HG03469 (cell line): ENCODE results near the gene RPLP2.

Experiments
- ATAC-seq: cut with Tn5 transposase; IDR thresholded peaks from one replicate; pipeline ENCODE4 v1.9.1; 2021; ENCODE audit warnings: mild to moderate bottlenecking, moderate library complexity, moderate number of reproducible peaks; ENCODE audit not compliant: unreplicated experiment

The RPLP2 gene

DNA sequence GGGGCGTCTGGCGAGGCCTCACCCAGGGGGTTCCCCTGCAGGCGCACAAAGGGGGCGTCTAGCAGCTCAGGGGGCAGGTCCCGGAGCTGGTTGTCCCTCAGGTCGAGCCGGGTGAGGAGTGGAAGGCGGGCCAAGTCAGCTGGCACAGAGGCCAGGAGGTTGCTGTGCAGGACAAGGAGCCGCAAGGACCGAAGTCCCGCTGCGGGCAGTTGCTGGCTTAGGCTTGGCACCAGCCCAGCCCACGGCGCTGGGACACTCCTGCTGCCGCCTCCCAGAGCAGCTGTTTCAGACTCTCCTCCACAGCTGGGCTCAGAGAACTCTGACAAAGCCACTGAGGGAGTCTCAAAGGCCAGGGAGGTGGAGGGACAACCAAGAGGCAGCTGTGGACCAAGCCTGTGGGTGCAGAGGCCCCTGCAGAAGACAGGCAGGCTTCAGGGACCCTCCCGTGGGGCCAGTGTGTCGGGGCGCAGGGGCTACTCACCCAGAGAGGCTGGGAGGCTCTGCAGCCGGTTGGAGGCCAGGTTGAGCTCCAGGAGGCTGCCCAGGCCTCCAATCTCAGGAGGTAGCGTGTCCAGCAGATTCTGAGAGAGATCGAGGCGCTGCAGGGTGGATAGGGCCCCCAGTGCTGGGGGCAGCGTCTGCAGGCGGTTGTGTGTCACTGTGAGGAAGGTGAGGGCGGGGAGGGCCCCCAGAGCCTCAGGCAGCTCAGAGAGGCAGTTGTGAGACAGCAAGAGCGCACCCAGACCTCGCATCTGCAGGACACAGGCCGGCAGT lies 6.9 kb upstream of the RPLP2 start:
- ATAC-seq: no peak

DNA sequence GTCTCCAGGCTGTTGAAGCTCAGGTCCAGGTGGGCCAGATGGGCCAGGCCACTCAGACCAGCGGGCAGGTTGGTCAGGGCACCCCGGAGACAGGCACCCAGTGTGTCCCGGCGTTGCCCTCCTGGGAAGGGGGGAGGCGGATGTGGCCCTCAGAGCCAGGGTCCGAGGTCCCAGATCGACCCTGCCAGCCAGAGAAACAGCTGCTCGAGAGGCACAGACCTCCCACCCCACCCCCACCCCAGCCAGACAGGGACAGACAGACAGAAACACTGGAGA lies 6.4 kb upstream of the RPLP2 start:
- ATAC-seq: no peak

DNA sequence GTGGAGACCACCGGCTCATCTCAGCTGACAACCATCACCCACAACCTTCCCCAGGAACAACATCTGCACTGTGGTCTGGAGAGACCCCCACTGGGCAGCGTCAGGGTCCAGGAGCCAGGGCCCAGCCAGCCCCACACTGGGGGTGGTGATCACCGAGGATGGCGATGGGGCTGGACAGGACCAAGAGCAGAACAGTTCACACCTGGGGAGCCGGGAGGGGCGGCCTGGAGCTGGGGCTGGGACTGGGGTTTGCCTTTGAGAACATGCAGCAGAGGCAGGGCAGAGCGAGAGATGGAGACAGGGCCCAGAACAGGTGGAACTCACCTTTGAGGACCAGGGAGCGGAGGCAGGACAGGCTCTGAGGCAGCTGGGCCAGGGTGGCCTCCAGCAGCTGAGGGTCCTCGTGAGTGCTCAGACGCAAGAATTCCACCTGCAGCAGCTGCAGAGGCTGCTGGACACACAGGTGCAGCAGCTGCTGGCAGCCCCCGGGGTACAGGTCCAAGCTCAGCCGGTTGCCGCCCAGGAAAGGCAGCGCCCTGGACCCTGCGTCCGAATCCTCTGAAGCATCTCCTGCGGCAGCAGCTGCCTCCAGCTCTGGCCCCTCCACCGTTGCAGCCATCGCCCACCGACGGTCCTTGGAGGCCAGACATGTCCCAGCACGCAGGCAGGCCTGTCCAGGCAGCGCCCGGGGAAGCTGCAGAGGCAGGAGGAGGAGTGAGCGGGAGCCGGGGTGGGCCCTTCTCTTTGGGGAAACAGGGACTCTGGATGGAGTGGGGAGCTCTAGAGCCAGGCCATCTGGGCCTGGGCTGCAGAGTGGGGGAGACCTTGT lies 5.8 kb upstream of the RPLP2 start:
- no peak for ATAC-seq

DNA sequence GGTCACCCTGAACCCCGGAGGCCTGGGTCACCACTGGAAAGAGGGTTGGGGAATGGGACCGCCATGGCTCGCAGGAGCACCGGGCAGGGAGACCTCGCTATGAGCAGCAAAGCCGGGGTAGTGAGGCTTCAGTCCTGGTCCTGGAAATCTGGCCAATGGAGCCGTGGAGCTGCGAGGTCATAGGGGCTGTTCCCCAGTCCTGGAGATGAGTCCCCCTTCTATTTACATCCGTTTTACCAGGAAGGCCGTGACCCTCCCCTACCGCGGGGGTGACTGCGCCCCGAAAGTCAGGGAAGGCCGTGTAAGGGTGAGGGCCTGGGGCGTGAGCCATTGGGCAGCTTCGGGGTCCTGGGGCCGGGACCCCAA lies 5.2 kb upstream of the RPLP2 start:
- no peak for ATAC-seq

DNA sequence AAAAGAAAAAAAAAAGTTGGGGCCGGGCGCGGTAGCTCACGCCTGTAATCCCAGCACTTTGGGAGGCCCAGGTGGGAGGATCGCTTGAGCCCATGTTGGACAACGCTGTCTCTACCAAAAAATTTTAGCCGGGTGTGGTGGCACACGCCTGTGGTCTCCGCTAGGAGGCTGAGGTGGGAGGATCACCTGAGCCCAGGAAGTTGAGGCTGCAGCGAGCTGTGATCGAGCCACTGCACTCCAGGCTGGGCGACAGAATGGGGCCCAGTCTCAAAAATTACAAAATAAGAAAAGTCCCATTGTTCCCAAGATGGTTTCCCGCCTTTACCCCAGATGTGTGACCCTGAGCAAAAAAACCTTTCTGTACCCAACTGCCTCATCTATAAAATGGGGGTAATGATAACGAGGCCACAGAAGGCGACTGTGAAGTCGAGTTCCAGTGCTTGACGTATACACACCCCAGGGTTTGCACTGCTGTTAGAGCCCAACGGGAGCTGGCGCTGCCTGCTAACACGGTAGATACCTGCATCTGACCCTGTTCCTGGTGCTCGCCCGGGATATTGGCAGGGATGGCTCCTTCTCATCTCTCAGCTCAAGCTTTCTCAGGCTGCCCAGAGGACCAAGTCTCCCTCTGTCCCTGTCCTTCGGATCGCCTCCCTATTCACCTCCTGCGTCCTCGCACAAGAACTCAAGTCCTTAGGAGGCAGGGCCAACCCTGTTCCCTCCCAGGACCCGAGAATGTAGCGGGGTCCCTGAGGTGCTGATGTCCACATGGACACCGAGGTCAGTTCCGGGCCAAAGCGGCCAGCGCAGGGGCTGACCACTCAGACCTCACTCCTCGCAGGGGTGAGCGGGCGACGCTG lies 1.1 kb upstream of the RPLP2 start:
- ATAC-seq: no peak

DNA sequence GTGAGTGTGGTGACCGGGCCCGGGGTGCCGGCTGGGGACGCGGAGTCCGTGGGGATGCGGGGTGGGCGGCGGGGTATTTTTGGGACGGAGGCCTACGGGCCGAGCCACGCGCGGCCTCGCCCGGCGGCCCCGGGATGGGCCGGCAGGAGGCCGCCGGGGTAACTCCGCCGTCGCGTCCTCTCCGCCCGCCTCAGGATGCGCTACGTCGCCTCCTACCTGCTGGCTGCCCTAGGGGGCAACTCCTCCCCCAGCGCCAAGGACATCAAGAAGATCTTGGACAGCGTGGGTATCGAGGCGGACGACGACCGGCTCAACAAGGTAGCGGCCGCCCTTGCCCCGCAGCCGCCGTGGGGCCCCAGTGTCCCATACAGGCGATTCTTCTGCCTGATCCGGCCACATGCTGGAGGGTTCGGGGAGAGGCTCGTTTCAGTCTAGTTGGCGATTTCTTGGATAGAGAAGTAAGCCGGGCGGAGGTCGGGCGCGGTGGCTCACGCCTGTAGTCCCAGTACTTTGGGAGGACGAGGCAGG lies 337 bp downstream of the RPLP2 start:
- ATAC-seq: no peak

DNA sequence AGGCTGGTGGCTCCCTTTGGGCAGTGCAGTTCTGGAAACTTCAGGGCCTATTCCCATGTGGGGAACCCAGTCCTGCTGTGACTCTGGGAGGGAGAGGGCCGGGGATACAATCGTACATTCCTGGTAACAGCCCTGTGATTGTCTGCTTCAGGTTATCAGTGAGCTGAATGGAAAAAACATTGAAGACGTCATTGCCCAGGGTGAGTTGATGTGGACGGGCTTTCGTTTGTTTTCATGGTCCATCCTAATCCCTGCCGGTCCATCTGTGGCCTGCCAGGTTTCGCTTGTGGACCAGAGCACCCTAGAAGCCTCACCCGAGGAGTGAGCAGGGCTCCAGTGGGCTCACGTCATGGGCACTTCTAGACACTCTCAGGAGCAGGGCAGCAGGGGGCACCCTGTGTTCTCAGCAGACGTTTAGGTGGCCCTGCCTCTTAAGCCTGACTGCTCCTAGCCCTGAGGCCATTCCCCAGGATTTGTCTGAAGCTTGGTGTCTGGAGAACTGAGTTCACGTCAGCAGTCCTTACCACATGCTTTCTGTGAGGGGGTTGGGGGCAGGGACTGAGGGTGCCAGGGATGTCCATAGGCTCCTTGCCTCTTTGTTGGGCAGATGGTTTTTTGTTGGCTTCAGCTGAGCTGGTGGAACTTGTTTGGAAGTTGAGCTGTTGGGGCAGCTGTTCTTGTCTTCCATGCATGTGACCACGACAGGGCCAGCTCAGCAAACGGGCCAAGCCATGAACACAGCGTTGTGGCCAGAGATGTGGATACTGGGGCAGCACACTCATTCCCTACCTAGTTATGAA lies 1.9 kb downstream of the RPLP2 start:
- no peak for ATAC-seq

DNA sequence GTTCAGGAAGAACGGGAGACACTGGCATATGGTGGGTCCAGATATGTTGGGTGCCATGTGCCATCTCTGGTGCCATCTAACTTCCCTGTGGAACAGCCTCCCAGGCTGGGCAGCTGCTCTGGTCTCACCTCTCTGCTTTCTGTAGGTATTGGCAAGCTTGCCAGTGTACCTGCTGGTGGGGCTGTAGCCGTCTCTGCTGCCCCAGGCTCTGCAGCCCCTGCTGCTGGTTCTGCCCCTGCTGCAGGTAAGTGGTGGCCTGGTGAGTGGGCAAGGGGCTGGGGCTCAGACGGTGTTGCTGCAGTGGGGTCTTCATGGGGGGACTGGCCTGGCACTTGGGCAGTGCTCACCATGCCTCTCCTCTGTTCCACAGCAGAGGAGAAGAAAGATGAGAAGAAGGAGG lies 2.6 kb downstream of the RPLP2 start:
- no peak for ATAC-seq

DNA sequence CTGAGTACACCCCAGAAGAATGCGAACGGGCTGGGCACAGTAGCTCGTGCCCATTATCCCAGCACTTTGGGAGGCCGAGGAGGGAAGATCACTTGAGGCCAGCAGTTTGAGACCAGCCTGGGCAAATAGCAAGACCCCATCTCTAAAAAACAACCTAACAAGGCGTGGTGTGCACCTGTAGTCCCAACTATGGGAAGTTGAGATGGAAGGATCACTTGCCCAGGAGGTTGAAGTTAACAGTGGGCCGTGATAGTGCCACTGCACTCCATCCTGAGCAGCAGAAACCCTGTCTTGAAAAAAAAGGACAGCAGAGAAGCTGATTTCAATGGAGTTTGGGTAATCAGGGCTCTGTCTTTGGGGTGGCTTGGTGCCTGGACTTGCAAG lies 3.3 kb downstream of the RPLP2 start:
- no peak for ATAC-seq

DNA sequence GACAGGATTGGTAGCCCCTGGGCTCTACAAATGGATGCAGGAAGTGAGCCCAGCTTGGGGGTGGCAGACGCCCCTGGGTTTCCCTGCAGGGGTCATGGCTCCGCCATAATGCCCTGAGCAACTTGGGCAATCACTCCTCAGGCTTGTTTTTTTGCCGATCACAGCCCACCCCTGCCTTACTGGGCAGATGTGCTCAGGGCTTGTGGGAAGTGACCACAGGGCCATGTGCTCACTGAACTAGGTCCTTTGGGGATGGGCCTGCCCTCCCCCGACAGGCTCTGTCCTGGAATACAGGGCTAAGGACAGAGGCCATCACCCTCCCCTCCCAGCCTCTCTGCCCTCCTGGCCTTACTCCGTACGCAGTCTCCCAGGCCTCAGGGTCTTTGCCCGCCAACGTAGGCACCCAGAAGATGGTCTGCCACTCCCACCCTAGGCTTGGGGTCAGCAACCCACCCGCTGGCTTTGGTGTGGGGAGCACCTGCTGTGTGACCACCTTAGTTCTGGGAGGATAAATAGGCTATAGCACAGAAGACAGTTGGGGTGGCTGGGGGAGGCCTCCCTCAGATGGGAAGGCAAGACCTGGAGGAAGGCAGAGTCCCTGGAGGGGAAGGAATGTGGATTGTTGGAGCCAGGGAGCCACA lies 3.8 kb downstream of the RPLP2 start:
- no peak for ATAC-seq

DNA sequence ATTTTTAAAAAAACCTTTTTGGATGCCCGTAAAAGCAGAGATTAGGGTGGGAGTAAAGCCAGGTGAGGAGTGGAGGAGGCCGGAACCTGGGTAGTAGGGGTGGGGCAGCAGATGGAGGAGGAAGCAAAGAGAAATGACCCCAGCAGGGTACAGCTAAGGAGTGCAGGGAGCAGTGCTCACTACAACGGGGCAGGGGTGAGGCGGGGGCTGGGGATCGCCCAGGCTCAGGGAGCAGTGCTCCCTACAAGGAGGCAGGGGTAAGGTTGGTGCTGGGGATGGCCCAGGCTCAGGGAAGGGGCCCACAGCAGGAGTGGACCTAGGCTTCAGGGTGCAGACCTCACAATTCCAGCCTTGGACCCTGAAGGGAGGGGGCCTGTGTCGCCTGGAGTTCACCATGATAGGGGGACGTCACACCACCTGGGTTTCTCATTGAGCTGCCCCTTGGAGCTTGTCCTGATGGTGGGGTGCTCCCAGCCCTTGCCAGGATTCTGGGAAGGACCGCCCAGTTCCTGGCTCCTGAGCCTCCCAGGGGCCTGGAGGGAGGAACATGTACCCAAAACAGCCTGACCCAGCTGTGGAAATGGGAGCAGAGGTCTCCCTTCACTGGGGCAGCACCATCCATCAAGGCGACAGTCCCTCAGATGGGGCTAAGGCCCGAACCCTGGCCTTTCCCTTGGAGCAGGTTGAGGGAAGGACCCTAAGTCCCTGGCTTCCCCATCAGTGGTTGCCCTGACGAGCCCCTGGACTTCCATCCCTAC lies 6.1 kb downstream of the RPLP2 start:
- no peak for ATAC-seq

DNA sequence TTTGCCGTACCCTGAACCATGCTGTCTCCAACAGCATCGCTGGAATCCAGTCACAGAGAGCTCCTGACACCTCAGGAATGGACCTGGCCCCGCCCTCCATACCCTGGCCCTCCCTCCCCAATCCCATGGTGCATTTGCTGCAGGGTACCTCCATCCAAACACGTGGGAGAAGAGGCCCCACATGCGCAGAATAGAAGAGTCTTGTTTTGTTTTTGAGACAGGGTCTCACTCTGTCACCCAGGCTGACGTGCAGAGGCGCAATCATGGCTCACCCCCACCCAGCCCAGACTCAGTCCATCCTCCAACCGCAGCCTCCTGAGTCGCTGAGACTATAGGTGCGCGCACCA lies 6.6 kb downstream of the RPLP2 start:
- no peak for ATAC-seq

DNA sequence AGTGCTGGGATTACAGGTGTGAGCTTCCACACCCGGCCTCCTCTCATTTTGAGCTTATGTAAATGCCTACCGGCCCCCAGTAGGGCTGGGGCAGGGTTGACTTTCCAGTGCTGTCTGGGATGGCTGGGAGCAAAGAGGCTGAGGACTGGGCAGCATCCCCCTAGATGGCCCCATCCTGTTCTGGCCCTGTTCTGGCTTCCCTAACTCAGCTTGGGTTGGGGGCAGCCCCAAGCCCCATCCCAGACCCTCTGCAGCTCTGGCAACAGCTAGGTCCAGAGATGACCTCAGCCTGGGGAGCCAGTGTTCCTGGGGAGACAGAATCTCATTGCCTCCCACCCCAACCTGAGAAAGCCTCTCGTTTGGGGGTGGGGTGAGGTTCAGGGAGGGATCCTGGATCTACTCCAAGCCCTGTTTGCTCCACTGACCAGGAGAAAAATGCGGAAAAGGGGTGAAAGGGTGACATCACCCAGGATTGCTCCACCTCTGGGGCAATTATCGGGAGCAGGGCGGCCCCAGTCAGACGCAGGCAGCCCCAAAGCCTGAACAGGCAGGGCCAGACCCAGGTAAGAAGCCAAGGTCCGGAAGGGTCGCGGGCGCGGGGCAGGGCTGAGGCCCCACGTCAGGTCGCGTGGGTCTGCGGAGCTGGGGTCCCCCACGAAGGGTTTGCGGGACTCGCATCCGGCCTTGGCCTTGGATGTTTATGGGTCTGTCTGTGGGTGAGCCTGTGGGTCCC lies 8.8 kb downstream of the RPLP2 start, which contains the start of gene PNPLA2:
PNPLA2 (plus strand) TSS at position 519 of the 733 bp plus-strand sequence. CDS start 805 bp downstream, outside the sequence.
- no peak for ATAC-seq

DNA sequence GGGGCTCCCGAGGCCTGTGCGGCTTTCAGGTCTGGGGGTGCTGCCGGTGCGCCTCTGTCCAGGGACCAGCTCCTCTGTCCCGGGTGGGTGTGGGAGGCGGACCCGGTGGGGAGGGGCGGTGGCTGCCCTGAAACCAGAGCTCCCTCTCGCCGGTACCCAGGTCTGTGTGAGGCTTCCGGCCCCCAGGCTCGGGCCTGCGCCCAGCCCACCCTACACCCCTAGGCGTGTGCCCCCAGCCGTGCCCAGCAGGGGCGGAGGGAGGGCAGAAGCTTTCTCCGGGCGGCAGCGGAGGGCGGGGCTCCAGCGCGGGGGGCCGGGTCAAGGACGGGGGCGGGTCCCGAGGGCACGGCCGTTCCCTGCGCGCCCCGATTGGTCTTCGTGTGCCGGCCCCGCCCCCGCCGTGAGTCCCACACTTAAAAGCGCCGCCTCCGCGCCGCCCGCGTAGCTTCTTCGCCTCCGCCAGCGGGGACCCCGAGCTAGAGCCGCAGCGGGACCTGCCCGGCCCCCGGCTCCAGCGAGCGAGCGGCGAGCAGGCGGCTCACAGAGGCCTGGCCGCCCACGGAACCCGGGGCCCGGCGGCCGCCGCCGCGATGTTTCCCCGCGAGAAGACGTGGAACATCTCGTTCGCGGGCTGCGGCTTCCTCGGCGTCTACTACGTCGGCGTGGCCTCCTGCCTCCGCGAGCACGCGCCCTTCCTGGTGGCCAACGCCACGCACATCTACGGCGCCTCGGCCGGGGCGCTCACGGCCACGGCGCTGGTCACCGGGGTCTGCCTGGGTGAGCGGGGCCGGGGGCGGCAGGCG lies 9.6 kb downstream of the RPLP2 start:
- ATAC-seq: no peak

DNA sequence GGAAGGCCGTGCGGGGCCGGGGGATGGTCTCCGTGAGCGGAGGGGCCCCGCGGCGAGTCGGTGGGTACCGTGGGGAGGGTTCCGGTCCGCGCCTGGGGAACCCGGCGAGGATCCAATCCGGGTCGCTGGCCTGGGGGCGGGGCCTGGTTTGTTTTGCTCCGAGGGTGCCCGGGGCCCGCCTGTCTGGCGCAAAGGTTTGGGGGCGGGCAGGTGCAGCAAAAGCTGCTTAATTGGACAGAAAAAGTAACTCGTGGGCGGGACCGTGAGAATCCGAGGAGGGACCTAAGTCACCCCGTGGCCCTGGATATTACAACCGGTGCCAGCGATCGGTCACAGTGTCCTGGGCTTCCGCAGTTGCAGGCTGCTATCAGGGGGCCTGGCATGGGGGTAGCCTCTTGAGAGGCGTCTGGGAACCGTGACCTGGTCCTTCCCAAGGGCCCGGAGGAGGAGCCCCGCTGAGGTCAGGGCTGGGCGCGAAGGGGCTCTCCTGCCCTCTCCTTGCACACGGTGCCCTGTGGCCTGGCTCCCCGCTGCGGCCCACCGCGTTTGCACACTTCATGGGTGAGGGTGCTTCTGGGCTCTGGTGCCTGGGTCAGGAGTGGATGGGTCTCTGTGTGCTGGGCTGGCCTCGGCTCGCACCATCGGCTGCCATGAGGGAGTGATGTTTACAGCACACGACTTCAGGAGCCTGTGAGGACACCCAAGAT lies 10.3 kb downstream of the RPLP2 start:
- no peak for ATAC-seq

DNA sequence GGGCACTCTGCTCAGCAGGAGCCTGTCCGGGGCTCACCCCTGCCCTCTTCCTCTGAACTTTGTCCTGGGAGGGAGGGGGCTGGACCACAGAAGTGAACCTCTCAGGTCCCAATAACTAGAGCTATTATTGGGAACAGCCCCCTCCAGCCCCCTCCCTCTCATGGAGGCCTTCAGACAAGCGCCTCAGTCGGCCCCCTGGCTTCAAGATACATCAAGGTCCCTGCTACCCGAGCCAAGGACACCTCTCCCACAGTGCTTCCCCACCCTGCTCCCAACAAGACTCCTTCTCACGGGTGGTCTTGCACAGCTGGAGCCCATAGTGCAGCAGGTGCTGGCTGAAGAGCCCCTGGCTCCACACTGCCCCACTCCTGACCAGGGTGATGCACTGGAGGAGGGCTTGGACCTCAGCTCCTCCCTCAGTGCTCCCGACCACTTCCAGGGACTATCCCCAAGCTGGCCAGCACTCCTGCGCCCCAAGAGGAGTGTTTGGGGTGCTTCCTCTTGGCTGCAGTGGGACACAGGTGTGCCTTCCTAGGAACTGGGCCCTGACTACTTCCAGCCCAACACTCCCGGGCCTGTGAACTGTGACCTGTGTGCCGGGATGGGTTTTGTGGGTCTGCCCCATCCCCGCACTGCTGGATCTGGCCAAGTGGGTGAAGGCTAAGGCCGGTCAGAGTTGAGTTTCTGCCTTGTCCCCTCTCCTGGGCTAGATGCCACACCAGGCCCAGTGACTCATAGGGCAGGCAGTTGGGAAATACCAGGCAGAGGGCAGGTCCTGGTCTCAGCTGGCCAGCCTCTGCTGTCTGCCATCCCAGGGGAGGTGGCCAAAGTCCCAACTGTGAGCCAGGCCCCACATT lies 11.1 kb downstream of the RPLP2 start:
- ATAC-seq: no peak
